NCI-H524 (cell line): ENCODE results near the gene CADM2.
A peak's percentile ranks its signal among the peaks of the same experiment; 100 is the strongest.

Experiments used
- DNase-seq, 2 experiments: peaks; one replicate each; lab custom pipeline; 2025; lab: John Stamatoyannopoulos, UW

CADM2 gene

GRCh38 chr3:85189731-85190130 is 230.9 kb downstream of the CADM2 start:
- no peak for DNase-seq

DNA sequence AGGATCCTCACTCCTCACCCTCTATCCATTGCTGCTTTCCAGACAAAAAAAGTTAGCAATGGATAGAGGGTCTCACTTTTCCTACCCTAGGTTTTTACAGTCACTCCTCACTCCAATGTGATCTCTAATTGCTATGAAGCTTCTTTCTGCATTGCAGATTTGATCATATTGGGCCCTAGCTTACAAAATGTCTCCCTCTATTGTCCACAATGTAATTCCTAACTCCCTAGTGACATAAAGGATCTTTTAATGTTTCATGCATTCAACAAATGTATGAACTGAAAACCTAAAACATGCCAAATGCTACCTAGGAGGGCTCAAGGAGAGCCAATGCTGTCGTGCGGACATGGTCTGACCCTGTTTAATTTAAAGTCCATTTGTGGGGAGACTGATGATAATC is 234.8 kb downstream of the CADM2 start:
- no peak for DNase-seq

- DNase-seq, result no peak
Observed at GRCh38 chr3:85208650-85209049, 249.9 kb downstream of the CADM2 start.

GRCh38 chr3:85210540-85210939 is 251.8 kb downstream of the CADM2 start:
- no peak for DNase-seq

GRCh38 chr3:85228966-85229365 is 270.2 kb downstream of the CADM2 start:
- no peak for DNase-seq

DNA sequence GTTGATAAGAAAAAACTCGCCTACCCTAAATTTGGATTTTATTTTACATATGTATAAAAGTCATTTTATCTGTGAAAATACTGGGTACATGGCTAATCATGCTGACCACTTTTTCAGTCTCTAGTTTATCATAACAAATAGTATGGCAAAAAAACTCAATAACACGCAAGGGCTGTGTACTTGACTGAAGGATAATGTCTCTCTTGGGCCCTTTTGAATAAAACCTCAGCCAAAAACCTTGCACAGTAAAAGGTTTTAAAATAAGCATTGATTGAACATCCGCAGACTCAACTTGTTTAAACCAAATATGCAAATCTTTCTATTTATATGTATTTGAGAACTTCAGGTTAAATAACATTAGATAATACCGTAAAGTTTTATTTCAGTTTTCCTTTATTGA is 285.3 kb downstream of the CADM2 start:
- no peak for DNase-seq

DNA sequence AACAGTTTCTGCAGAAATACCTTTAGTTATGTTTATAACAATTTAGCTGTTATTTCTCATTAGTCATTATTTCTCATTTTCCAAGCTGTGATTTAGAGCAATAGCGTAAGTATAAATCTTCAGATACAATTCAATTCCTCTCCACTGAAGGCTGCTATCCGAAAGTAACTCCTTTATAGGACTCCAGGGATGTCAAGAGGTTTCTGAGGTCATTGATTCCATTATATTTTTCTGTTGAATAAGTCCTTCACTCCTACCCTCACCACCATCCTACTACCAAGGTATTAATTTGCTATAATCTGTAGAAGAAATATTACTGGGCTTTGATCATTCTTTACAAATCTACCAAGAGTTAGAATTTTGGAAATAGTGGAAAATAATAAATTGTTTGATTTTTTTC is 285.7 kb downstream of the CADM2 start:
- DNase-seq, result no peak

- DNase-seq, result no peak
Observed at GRCh38 chr3:85251766-85252165, 293.0 kb downstream of the CADM2 start.

GRCh38 chr3:85252686-85253085 is 293.9 kb downstream of the CADM2 start:
- DNase-seq, result no peak

- DNase-seq, result no peak
Observed at GRCh38 chr3:85254738-85255137, 295.9 kb downstream of the CADM2 start.

- DNase-seq, result no peak
Observed at GRCh38 chr3:85255949-85256348, 297.2 kb downstream of the CADM2 start.

GRCh38 chr3:85258326-85258725 is 299.5 kb downstream of the CADM2 start:
- no peak for DNase-seq

DNA sequence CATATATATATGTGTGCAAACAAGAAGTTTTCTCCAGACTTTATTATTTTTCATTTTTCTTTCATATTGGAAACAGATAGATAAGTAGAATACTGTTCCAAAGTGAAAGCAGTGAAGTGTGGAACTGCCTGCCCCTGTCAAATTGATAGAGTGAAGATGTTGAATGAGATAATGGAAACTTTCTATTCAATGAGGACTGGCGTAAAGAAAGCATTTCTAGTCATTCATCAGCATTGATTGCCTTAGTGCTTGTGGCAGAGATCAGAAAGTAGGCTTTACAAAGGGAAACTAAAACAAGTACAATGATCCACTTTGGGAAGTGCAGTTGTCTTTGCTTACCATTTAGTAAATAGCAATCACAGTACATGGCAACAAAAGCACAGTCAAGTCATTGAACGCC is 300.0 kb downstream of the CADM2 start:
- no peak for DNase-seq

- DNase-seq, result no peak
Observed at GRCh38 chr3:85259748-85260147, 301.0 kb downstream of the CADM2 start.

DNA sequence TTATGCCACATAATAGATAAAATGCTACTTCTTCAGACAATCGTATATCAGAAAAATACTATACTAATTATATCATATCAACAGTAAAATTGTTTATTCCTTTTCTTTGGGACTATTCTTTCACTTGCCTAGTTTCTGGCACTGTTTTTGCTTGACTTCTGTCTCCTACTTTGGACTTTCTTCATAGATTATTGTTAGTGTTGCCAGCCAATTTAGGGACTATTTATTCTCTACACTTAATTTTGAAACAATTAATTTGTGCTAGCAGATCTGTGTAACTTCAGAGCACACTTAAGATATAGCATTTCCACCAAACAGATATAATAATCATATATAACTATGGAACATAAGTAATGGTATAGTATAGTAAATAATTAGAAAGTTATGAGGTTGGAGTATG is 305.6 kb downstream of the CADM2 start:
- no peak for DNase-seq

- DNase-seq, result no peak
Observed at GRCh38 chr3:85270488-85270887, 311.7 kb downstream of the CADM2 start.

DNA sequence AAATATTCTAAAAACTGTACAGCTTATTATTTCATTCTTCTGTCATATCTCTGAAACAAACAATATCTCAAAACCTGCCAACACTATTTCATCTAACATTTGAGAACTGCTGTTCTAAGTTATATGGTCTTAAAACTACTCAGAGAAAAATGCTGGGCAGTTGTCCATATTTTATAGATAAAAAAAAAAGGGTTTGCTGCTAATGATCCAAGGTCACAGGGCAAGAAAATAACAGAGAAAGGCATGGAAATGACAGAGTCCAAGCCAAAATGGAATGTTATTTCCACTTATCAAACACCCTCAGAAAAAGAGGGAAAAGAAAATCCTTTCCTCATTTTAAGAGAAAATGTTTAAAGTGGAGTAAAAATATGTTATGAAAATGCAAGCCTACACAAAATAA is 313.1 kb downstream of the CADM2 start:
- no peak for DNase-seq

DNA sequence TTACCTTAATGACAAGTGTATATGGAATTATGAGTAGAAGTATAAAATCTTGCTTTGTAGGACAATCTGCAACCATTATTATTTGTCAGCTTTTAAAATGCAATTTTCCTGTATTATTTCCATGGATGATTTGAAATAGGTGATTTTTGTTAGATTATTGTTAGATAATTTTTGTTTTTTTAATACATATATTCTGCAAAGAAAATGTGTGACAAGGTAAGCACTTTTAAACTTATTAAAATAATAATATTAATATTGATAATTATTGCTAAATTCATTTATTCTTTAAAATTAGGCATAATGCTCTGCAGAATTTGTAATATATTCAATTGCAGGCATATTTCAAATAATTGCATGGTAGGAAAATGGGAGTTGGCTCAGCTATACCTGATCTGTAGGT is 329.5 kb downstream of the CADM2 start:
- no peak for DNase-seq

GRCh38 chr3:85297291-85297690 is 338.5 kb downstream of the CADM2 start:
- DNase-seq, result no peak

DNA sequence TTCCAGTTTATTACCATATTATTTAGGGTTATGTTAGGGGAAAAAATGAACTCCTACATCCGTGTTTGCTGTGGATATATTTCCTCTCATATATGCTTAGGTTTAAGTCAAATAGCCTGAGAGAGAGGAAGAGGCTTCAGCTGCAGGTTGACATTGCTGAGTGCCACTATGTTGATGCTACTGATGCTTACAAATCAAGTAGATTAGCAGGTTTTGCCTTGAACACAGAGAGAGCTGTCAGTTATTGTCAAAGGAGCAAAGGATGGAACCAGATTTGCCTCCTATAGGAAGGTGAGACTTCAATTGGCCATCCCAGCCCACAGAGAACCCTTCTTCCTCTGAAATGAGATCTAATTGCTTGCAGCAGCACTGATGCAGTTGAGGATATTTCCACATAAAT is 339.2 kb downstream of the CADM2 start:
- no peak for DNase-seq

DNA sequence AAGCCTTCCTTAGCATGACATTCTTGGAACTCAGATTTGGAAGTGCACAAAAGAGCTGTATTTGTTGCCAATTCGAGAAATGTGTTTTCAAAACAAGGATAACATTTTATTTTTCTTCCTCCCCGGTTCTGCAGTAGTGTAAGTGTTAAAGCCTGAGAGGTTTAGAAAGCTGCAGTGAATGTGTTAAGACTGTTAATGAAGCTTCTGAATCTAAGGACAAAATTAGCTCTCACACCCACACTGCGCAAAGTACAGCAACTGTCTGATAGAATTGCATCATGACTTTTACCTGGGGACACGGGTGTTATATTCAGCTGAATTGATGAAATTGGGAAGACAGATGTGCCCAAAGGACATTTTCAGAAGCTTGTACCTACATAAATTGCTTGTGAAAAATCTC is 344.4 kb downstream of the CADM2 start:
- DNase-seq, result no peak

DNA sequence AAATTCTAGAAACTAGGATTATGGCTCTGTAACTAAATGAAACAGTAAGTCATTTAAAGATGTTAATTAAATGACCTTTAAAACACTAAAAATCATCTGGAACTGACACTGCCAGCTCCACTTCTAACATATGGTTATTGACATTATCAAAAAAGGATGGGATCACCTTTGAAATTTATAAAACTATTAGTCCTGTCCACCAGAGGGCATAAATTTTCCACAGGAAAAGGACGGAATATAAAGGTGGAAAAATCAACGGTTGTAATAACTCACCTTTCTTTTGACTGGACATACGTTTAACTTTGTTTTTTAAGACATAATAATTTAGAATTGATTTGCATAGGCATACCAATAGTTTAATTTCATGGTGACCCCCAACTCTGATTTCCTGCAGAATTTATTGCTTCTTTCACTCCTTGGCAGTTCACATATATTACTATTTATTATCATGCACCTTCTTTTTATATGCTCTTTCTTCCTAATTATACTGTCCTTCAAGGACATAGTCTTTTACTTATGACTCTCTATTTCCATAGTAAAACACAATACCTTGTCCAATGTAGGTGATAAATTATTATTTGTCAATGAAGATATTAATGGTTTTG is 345.7 kb downstream of the CADM2 start:
- DNase-seq, result peak in 1 of 2 experiments; percentile 25

DNA sequence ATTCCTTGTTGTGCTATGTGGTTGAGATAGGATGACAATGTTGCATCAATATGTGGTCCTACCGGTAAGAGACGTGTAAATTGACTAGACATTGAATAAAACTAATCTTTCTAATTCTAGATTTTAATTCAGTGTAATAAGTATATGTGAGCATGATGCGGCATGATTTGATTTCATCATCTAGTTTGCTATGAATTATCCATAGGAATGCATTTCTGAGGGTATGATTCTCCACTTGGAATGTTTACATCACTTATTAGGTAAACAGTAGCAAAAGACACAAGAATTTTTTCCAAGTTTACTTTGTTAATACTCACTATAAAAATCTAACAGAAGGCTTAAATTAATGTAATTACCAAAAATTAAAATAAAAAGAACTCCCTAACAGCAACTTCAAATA is 353.5 kb downstream of the CADM2 start:
- DNase-seq, result no peak

DNA sequence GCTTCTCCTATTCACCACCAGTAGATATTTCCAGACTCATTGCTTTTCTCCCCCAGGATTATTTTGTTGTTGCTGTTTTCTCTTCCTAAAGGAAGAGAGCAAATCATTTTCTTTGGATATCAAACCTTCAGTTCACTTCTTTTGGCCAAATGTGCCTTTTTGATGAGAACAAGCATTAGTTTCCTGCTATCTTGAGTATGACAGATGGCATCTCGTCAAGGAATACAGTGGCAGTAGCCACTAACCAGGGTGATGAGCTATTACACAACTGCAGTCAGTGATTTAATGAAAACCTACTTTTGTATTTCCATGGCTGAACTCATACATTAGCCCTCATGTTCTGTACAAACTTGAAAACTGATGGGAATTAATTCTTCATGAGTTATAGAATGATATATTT is 354.6 kb downstream of the CADM2 start:
- peak in 1 of 2 experiments; percentile 27 for DNase-seq

DNA sequence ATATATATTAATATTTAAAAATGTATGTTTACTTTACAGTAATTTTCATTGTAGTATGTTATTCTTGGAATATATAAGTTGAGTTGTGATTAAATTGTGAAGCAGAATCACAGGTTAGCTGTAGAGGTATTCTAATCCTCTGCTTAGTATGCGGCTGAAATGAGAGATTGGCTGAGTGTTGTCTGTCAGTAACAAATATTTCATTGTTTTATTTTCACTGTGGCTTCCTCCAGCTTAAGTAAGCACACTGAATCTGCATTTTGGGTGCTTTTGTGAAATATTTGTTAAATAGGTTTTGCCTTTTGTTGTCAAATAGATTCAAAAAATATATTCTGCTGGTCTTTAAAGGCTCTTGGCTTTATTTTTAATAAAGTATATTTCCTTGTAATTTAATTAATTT is 357.5 kb downstream of the CADM2 start:
- no peak for DNase-seq
